ENCODE data around the gene MORC2.

Gene MORC2

GRCh38 chr22:30964858-30965257 lies 3.7 kb downstream of the MORC2 start:
- TF ChIP-seq POLR2AphosphoS5 (IDR thresholded peaks at IDR 0.05; ENCODE audit: low read depth, low read length), result no peak
- TF ChIP-seq SIN3A (IDR thresholded peaks at IDR 0.05; ENCODE audit: borderline replicate concordance, insufficient read depth, low read length), result no peak
- no peak for TF ChIP-seq REST (IDR thresholded peaks at IDR 0.05; ENCODE audit: insufficient read depth in 1 of 2, low read depth in 2 of 2, low read length in 2 of 2)
- TF ChIP-seq FOXP2 (optimal IDR thresholded peaks at IDR 0.05; ENCODE audit: borderline replicate concordance, extremely low read depth, extremely low read length, insufficient read depth), result no peak
- no peak for TF ChIP-seq TAF1 (IDR thresholded peaks at IDR 0.05; ENCODE audit: borderline replicate concordance, insufficient read depth, low read length)

GRCh38 chr22:30955153-30955552 lies 13.4 kb downstream of the MORC2 start:
- no peak for TF ChIP-seq SIN3A (IDR thresholded peaks at IDR 0.05; ENCODE audit: borderline replicate concordance, insufficient read depth, low read length)
- no peak for TF ChIP-seq REST (IDR thresholded peaks at IDR 0.05; ENCODE audit: insufficient read depth in 1 of 2, low read depth in 2 of 2, low read length in 2 of 2)
- no peak for TF ChIP-seq POLR2AphosphoS5 (IDR thresholded peaks at IDR 0.05; ENCODE audit: low read depth, low read length)
- no peak for TF ChIP-seq TAF1 (IDR thresholded peaks at IDR 0.05; ENCODE audit: borderline replicate concordance, insufficient read depth, low read length)
- no peak for TF ChIP-seq FOXP2 (optimal IDR thresholded peaks at IDR 0.05; ENCODE audit: borderline replicate concordance, extremely low read depth, extremely low read length, insufficient read depth)

- TF ChIP-seq POLR2AphosphoS5 (IDR thresholded peaks at IDR 0.05; ENCODE audit: low read depth, low read length) (no peak), REST (IDR thresholded peaks at IDR 0.05; ENCODE audit: insufficient read depth in 1 of 2, low read depth in 2 of 2, low read length in 2 of 2) (no peak), SIN3A (IDR thresholded peaks at IDR 0.05; ENCODE audit: borderline replicate concordance, insufficient read depth, low read length) (no peak)
These were observed 15.4 kb downstream of the MORC2 start for GRCh38 chr22:30953206-30953605.

GRCh38 chr22:30949934-30950660 lies 18.5 kb downstream of the MORC2 start:
- TF ChIP-seq POLR2AphosphoS5 (IDR thresholded peaks at IDR 0.05; ENCODE audit: low read depth, low read length) (no peak), REST (IDR thresholded peaks at IDR 0.05; ENCODE audit: insufficient read depth in 1 of 2, low read depth in 2 of 2, low read length in 2 of 2) (no peak), FOXP2 (optimal IDR thresholded peaks at IDR 0.05; ENCODE audit: borderline replicate concordance, extremely low read depth, extremely low read length, insufficient read depth) (no peak), SIN3A (IDR thresholded peaks at IDR 0.05; ENCODE audit: borderline replicate concordance, insufficient read depth, low read length) (no peak), TAF1 (IDR thresholded peaks at IDR 0.05; ENCODE audit: borderline replicate concordance, insufficient read depth, low read length) (no peak)

Measured in PFSK-1 (cell line).